Panc1 (cell line): ENCODE data around the gene RCOR3.

Experiments used
- CTCF ChIP-seq: fragments of 450-650 bp; IDR thresholded peaks from 2 replicates; pipeline ENCODE4 v1.5.1; 2017; ENCODE audit warnings: mild to moderate bottlenecking
- POLR2AphosphoS5 ChIP-seq: IDR thresholded peaks from 2 replicates; pipeline ENCODE4 v1.6.1; 2012; ENCODE audit warnings: mild to moderate bottlenecking, low read depth, low read length, moderate library complexity
- REST ChIP-seq, 2 experiments: IDR thresholded peaks; 2 replicates each; pipeline ENCODE4 v1.6.1; 2011 to 2012; ENCODE audit warnings: low read depth in 2 of 2, control low read depth in 1 of 2, low read length in 1 of 2, mild to moderate bottlenecking in 1 of 2, moderate library complexity in 1 of 2; ENCODE audit not compliant: insufficient read depth in 1 of 2
- TCF7L2 ChIP-seq: IDR thresholded peaks from 2 replicates; pipeline ENCODE4 v1.6.1; 2011; ENCODE audit warnings: mild to moderate bottlenecking, low read depth, low read length, inconsistent platforms

GRCh38 chr1:211282023-211282373 lies 22.8 kb downstream of the RCOR3 start:
- TF ChIP-seq CTCF (no peak), REST (IDR thresholded peaks at IDR 0.05; ENCODE audit: insufficient read depth in 1 of 2, low read depth in 2 of 2, low read length in 1 of 2) (no peak), POLR2AphosphoS5 (no peak), TCF7L2 (no peak)
